ENCODE measurements around the gene SERTAD1.

The SERTAD1 gene

GRCh38 chr19:40443131-40443999, 17.6 kb upstream of the SERTAD1 start:
- no peak overlapping the region for H3K4me3 ChIP-seq (IDR thresholded peaks at IDR 0.05; ENCODE audit: insufficient read depth, low read depth, low read length)
- peaks cover 21% of the 10 kb centered on the region for H3K4me1 ChIP-seq (ENCODE audit: low read depth, poor library complexity, severe bottlenecking)
- H3K27ac ChIP-seq: peak overlapping the region; percentile 52
- H3K27me3 ChIP-seq (ENCODE audit: insufficient read depth, low read depth): no peaks in the 10 kb centered on the region
- peaks cover 9% of the 10 kb centered on the region for H3K79me2 ChIP-seq (ENCODE audit: insufficient read depth, low read depth)
- peak overlapping the region; percentile 60; the same call in 1 of the 2 replicates for H3K9ac ChIP-seq
- peak overlapping the region; percentile 91 for H3K4me2 ChIP-seq
- no peaks in the 10 kb centered on the region; the same call in 1 of the 2 replicates for H3K36me3 ChIP-seq (ENCODE audit: insufficient read depth)
- TF ChIP-seq CTCF (conservative IDR thresholded peaks at IDR 0.05; ENCODE audit: low read depth, low read length): no peak
- H2AFZ ChIP-seq (ENCODE audit: low read depth): peak overlapping the region; percentile 84
- no peaks in the 10 kb centered on the region for H4K20me1 ChIP-seq (ENCODE audit: insufficient read depth)

DNA sequence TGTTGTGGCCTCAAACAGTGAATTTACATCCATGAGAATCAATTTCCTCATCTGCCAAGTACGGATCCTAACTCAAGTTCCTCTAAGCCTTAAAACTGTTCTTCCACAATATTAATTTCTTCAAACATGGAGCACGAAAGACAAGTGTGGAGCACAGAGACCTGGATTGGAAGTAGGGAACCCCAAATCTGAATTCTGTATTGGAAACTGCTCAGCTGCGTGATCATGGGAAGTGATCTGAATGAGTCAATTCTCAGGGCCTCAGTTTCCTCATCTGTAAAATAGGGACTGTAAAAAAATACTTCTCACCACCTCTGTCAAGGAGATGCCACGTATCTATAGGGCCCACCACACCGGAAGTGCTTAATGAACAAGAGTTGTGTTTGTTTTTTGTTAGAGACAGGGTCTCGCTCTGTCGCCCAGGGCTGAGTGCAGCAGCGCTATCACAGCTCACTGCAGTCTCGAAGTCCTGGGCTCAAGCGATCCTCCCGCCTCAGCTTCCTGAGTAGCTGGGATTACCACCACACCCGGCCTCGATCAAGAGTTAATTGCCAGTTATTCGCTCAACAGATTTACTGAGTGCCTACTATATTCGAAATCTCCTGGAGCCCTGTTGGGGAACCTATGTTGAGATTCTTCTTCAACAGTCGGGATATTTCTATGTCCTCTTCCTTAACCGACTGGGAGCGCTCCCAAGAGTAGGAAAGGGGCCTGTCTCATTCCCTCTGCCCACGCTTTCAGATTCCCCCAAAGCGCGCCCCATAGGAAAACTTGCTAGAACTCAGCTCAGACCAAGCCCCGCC, 16.7 kb upstream of the SERTAD1 start:
- Histone ChIP-seq H4K20me1 (ENCODE audit: insufficient read depth) (no peaks in the 10 kb centered on the region), H3K9ac (peak overlapping the region; percentile 15; the same call in 1 of the 2 replicates), H3K4me3 (IDR thresholded peaks at IDR 0.05; ENCODE audit: insufficient read depth, low read depth, low read length) (no peak overlapping the region), H3K79me2 (ENCODE audit: insufficient read depth, low read depth) (peaks cover 9% of the 10 kb centered on the region), H2AFZ (ENCODE audit: low read depth) (peak overlapping the region; percentile 66), H3K4me2 (peak overlapping the region; percentile 91), H3K27ac (peak overlapping the region; percentile 24; the same call in 1 of the 2 replicates), H3K27me3 (ENCODE audit: insufficient read depth, low read depth) (no peaks in the 10 kb centered on the region), H3K36me3 (ENCODE audit: insufficient read depth) (no peaks in the 10 kb centered on the region; the same call in 1 of the 2 replicates), H3K4me1 (ENCODE audit: low read depth, poor library complexity, severe bottlenecking) (peaks cover 21% of the 10 kb centered on the region)
- TF ChIP-seq CTCF (conservative IDR thresholded peaks at IDR 0.05; ENCODE audit: low read depth, low read length): no peak

DNA sequence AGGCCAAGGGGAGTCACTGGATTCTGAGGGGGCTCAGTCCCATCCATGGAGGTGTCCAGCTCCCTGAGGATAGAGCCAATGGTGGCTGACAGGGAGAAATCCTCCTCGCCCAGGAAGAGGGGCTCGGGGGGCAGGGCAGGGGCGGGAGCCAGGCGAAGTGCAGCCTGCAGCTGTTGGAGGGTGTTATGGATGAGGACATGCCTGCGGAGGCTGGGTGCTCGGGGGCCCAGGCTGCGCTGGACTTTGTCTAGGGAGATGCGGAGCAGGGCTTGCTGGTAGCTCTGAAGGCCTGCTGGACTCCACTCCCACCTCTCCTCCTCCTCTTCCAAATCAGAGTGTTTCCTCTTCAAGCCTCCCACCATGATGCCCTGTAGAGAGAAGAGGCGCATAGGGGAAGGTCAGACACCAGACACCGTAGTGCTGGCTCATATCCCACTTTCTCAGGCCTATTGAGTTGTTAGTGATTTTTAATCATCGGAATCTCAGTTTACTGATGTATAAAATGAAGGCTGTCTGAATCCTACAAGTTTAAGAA, 16.0 kb upstream of the SERTAD1 start:
- Histone ChIP-seq H3K4me2 (peak overlapping the region; percentile 91), H4K20me1 (ENCODE audit: insufficient read depth) (no peaks in the 10 kb centered on the region), H3K4me3 (IDR thresholded peaks at IDR 0.05; ENCODE audit: insufficient read depth, low read depth, low read length) (no peak overlapping the region), H3K27ac (no peak overlapping the region), H3K36me3 (ENCODE audit: insufficient read depth) (no peaks in the 10 kb centered on the region; the same call in 1 of the 2 replicates), H2AFZ (ENCODE audit: low read depth) (no peak overlapping the region), H3K4me1 (ENCODE audit: low read depth, poor library complexity, severe bottlenecking) (peaks cover 21% of the 10 kb centered on the region), H3K79me2 (ENCODE audit: insufficient read depth, low read depth) (peaks cover 9% of the 10 kb centered on the region), H3K27me3 (ENCODE audit: insufficient read depth, low read depth) (no peaks in the 10 kb centered on the region), H3K9ac (peak overlapping the region; percentile 15; the same call in 1 of the 2 replicates)
- TF ChIP-seq CTCF (conservative IDR thresholded peaks at IDR 0.05; ENCODE audit: low read depth, low read length): no peak

GRCh38 chr19:40438284-40438683, 12.5 kb upstream of the SERTAD1 start:
- no peak overlapping the region for H3K4me2 ChIP-seq
- no peak overlapping the region for H3K27ac ChIP-seq
- peaks cover 39% of the 10 kb centered on the region for H3K4me1 ChIP-seq (ENCODE audit: low read depth, poor library complexity, severe bottlenecking)
- H3K27me3 ChIP-seq (ENCODE audit: insufficient read depth, low read depth): no peaks in the 10 kb centered on the region
- H3K9ac ChIP-seq: no peak overlapping the region
- no peaks in the 10 kb centered on the region; the same call in 1 of the 2 replicates for H3K36me3 ChIP-seq (ENCODE audit: insufficient read depth)
- no peak overlapping the region for H2AFZ ChIP-seq (ENCODE audit: low read depth)
- H3K4me3 ChIP-seq (IDR thresholded peaks at IDR 0.05; ENCODE audit: insufficient read depth, low read depth, low read length): no peak overlapping the region
- H4K20me1 ChIP-seq (ENCODE audit: insufficient read depth): no peaks in the 10 kb centered on the region
- peaks cover 9% of the 10 kb centered on the region for H3K79me2 ChIP-seq (ENCODE audit: insufficient read depth, low read depth)
- no peak for TF ChIP-seq CTCF (conservative IDR thresholded peaks at IDR 0.05; ENCODE audit: low read depth, low read length)
